Activated CD4-positive, alpha-beta memory T cell treated with anti-CD3 and anti-CD28 coated beads for 36 hours (primary cell): ENCODE results near the gene DNAH10. TPM values are rescaled to one million over a fixed set of nuclear protein-coding genes. Genes with fewer than 3 reads are reported as not detected.

Experiments used
- CTCF ChIA-PET: fragments of 350-600 bp; sonication (Branson Sonifier 250); formaldehyde crosslinking; loops from one replicate; lab custom pipeline; 2021; ENCODE audit warnings: antibody characterized with exemption, inconsistent platforms; lab: Charles Lee
- POLR2A ChIA-PET: fragments of 350-600 bp; sonication (Branson Sonifier 250); formaldehyde crosslinking; loops from one replicate; lab custom pipeline; 2021; ENCODE audit warnings: antibody characterized with exemption; lab: Charles Lee
- DNase-seq: peaks from one replicate; pipeline ENCODE4 v3.0.0-alpha.2; 2020
- H3K27ac Mint-ChIP-seq: one replicate; pipeline ENCODE4 v1.8.0; 2021; ENCODE audit warnings: mixed read lengths
- H3K27me3 Mint-ChIP-seq: one replicate; pipeline ENCODE4 v1.8.0; 2021; ENCODE audit warnings: mixed read lengths
- H3K36me3 Mint-ChIP-seq: one replicate; pipeline ENCODE4 v1.8.0; 2021; ENCODE audit warnings: mixed read lengths
- H3K4me1 Mint-ChIP-seq: one replicate; pipeline ENCODE4 v1.8.0; 2021; ENCODE audit warnings: low read depth, mixed read lengths
- H3K4me3 Mint-ChIP-seq: one replicate; pipeline ENCODE4 v1.8.0; 2021; ENCODE audit warnings: mild to moderate bottlenecking, mixed read lengths
- H3K9me3 Mint-ChIP-seq: one replicate; pipeline ENCODE4 v1.8.0; 2021; ENCODE audit warnings: mixed read lengths
- intact Hi-C: fragments of 100-400 bp; cut with micrococcal nuclease; formaldehyde crosslinking; loops from one replicate; pipeline ENCODE4 v1.15.1; 2023
- total RNA-seq, 2 experiments: library from RNA; stranded (reverse); gene quantifications; one replicate each; pipeline ENCODE4 v1.2.3, GENCODE V29; 2021

Gene DNAH10
- total RNA-seq, 2 experiments from 2014 or later, result 0.10 to 0.19 TPM

- intact Hi-C loops, result no loop called here
- ChIA-PET CTCF (no interaction called here), POLR2A (no interaction called here)
- no peak for DNase-seq
- Mint-ChIP-seq H3K9me3 (no peaks in the 10 kb centered on the region), H3K4me3 (no peak overlapping the region), H3K27me3 (peaks cover 14% of the 10 kb centered on the region), H3K36me3 (no peaks in the 10 kb centered on the region), H3K27ac (no peak overlapping the region), H3K4me1 (no peaks in the 10 kb centered on the region)
Observed at GRCh38 chr12:123873793-123874192, 111.7 kb downstream of the DNAH10 start.

- POLR2A ChIA-PET, result no interaction called here
- no peaks in the 10 kb centered on the region for H3K9me3 Mint-ChIP-seq
Observed at GRCh38 chr12:123877968-123878367, 115.9 kb downstream of the DNAH10 start.

DNA sequence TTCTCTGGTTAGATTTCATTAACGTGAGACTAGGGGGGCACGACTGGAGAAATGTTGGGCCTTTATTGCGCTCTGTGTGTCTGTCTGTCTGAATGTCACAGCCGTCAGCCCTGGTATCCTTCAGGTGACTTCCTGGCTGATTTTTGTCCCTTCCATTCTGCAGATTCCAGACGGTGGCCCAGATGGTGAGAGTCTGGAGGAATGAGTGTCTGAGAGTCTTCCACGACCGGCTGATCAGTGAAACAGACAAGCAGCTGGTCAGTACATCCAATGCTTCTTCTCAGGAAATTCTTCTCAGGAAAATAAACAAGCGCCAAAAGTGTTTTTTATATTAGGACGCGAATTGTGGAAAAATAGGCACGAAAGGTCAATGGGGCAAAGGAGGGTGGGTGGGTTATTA, 117.0 kb downstream of the DNAH10 start:
- ChIA-PET CTCF (no interaction called here), POLR2A (no interaction called here)
- Mint-ChIP-seq H3K4me3 (no peak overlapping the region), H3K27me3 (peaks cover 13% of the 10 kb centered on the region), H3K27ac (no peak overlapping the region), H3K36me3 (no peaks in the 10 kb centered on the region), H3K9me3 (no peaks in the 10 kb centered on the region), H3K4me1 (no peaks in the 10 kb centered on the region)
- intact Hi-C loops, result no loop called here
- no peak for DNase-seq

More at GRCh38 chr12:123877968-123878367, 115.9 kb downstream of the DNAH10 start:
- no peak for DNase-seq
- Mint-ChIP-seq H3K27me3 (peaks cover 9% of the 10 kb centered on the region), H3K36me3 (no peaks in the 10 kb centered on the region), H3K4me3 (no peak overlapping the region), H3K4me1 (no peaks in the 10 kb centered on the region), H3K27ac (no peak overlapping the region)
- intact Hi-C loops, result no loop called here
- CTCF ChIA-PET, result no interaction called here

DNA sequence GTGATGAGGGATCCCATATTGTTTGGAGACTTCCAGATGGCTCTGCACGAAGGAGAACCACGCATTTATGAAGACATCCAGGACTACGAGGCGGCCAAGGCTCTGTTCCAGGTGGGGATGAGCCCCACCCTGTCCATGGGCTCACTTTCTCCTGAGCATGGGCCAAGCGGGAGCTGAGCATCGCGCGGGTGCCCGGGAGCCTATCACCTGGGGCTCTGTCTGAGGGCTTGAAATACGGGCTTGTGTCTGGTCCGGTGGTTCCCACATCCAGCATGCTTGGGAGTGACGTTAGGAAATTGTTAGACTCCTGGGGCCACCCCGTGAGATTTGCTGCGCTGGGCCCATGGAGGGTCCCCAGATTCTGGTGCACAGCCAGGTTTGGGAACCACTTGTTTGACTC, 117.6 kb downstream of the DNAH10 start:
- Mint-ChIP-seq H3K27ac (no peak overlapping the region), H3K9me3 (no peaks in the 10 kb centered on the region), H3K36me3 (no peaks in the 10 kb centered on the region), H3K4me1 (no peaks in the 10 kb centered on the region), H3K4me3 (no peak overlapping the region), H3K27me3 (peaks cover 18% of the 10 kb centered on the region)
- intact Hi-C loops, result no loop called here
- ChIA-PET CTCF (no interaction called here), POLR2A (no interaction called here)
- DNase-seq, result no peak

DNA sequence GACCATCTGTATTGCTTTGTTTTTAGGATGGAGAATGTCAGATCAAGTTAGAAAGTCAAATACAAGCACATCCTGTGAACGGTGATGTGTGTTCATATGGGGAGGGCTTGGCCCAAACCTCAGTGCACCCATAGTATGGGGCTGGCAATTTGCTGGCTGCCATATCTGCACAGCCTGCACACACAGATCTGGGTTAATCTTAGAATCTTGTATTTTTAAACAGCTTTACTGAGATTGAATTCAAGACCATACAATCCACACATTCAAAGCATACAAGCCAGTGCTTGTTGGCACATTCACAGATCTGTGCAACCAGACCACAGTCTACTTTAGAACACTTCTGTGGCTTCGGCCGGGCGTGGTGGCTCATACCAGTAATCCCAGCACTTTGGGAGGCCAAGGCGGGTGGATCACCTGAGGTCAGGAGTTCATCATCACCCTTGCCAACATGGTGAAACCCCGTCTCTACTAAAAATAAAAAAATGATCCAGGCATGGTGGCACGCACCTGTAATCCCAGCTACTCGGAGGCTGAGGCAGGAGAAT, 120.1 kb downstream of the DNAH10 start:
- CTCF ChIA-PET, result no interaction called here
- intact Hi-C loops, result no loop called here
- no peak overlapping the region for H3K27ac Mint-ChIP-seq
- peaks cover 19% of the 10 kb centered on the region for H3K27me3 Mint-ChIP-seq
- H3K4me3 Mint-ChIP-seq, result no peak overlapping the region
- no peaks in the 10 kb centered on the region for H3K9me3 Mint-ChIP-seq
- POLR2A ChIA-PET, result no interaction called here
- no peaks in the 10 kb centered on the region for H3K4me1 Mint-ChIP-seq
- H3K36me3 Mint-ChIP-seq, result no peaks in the 10 kb centered on the region
- DNase-seq, result no peak

DNA sequence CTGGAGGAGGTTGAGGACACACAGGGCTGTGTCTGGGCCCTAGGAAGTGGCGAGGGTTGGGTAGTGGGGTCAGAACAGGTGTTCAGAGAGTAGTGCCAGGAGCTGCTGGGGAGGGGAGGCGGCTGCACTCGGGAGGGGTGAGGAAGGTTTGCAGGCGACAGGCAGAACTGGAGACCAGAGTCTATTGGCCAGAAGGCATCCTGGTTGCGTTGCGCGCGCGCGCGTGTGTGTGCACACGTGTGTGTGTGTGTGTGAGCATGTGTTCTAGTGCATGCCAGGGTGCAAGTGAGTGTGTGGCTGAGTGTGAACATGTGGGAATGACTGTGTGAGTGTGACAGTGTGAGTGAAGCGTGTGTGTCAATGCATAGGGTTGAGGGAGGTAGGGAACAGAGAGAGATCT, 124.2 kb downstream of the DNAH10 start:
- H3K27me3 Mint-ChIP-seq, result peaks cover 22% of the 10 kb centered on the region
- H3K27ac Mint-ChIP-seq, result no peak overlapping the region
- no peak overlapping the region for H3K4me3 Mint-ChIP-seq
- no peaks in the 10 kb centered on the region for H3K36me3 Mint-ChIP-seq
- ChIA-PET POLR2A (no interaction called here), CTCF (no interaction called here)
- no peaks in the 10 kb centered on the region for H3K4me1 Mint-ChIP-seq
- intact Hi-C loops, result no loop called here
- no peaks in the 10 kb centered on the region for H3K9me3 Mint-ChIP-seq
- DNase-seq, result no peak

DNA sequence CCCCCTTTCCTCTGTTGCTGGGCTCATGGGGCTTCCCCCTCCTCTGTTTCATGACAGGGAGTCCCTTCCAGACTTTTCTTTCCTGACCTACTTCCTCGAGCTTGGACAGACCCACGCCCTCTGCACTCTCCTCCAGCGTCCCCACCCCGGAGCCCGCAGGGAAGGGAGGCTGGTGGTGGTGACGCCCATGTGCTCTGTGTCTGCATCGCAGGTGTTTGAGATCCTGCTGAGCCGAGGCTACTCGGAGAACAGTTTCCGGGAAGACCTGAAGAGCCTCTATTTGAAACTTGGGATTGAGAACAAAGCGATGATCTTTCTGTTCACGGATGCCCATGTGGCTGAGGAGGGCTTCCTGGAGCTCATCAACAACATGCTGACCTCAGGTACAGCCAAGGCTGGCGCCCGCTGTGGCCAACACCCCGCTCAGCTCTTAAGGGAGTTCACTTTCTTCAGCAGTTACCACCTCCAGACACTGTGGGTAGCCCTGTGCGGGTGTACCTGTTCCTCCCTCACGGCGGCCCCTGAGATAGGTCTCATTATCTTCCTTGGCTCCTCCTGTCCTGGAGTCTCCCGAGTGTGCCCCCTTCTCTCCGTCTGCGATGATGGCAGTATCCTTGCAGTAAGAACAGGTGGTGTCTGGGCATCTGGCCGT, 125.0 kb downstream of the DNAH10 start:
- Mint-ChIP-seq H3K36me3 (no peaks in the 10 kb centered on the region), H3K4me3 (no peak overlapping the region), H3K27me3 (peaks cover 23% of the 10 kb centered on the region), H3K27ac (no peak overlapping the region), H3K9me3 (no peaks in the 10 kb centered on the region), H3K4me1 (no peaks in the 10 kb centered on the region)
- ChIA-PET CTCF (no interaction called here), POLR2A (no interaction called here)
- intact Hi-C loops, result no loop called here
- DNase-seq, result no peak

- Mint-ChIP-seq H3K9me3 (no peaks in the 10 kb centered on the region), H3K27me3 (peaks cover 16% of the 10 kb centered on the region), H3K36me3 (no peaks in the 10 kb centered on the region), H3K4me3 (no peak overlapping the region), H3K27ac (no peak overlapping the region), H3K4me1 (no peaks in the 10 kb centered on the region)
- intact Hi-C loops, result no loop called here
- no peak for DNase-seq
- POLR2A ChIA-PET, result no interaction called here
- CTCF ChIA-PET, result no interaction called here
Observed at GRCh38 chr12:123888989-123889388, 126.9 kb downstream of the DNAH10 start.

GRCh38 chr12:123889848-123890535, 127.9 kb downstream of the DNAH10 start:
- H3K36me3 Mint-ChIP-seq, result no peaks in the 10 kb centered on the region
- intact Hi-C loops, result no loop called here
- no peaks in the 10 kb centered on the region for H3K9me3 Mint-ChIP-seq
- no peak overlapping the region for H3K27ac Mint-ChIP-seq
- no peak overlapping the region for H3K4me3 Mint-ChIP-seq
- POLR2A ChIA-PET, result no interaction called here
- no peaks in the 10 kb centered on the region for H3K4me1 Mint-ChIP-seq
- CTCF ChIA-PET, result interaction anchor here (0.5 kb wide), 1 partner anchor 37 kb away, joined by 4 read pairs; no protein-coding TSS in a partner anchor
- DNase-seq, result no peak
- peaks cover 11% of the 10 kb centered on the region for H3K27me3 Mint-ChIP-seq

GRCh38 chr12:123890536-123890902, 128.4 kb downstream of the DNAH10 start:
- H3K36me3 Mint-ChIP-seq, result no peaks in the 10 kb centered on the region
- intact Hi-C loops, result no loop called here
- H3K4me1 Mint-ChIP-seq, result no peaks in the 10 kb centered on the region
- no peak overlapping the region for H3K4me3 Mint-ChIP-seq
- no peak for DNase-seq
- ChIA-PET POLR2A (no interaction called here), CTCF (no interaction called here)
- H3K27me3 Mint-ChIP-seq, result peaks cover 11% of the 10 kb centered on the region
- no peak overlapping the region for H3K27ac Mint-ChIP-seq
- no peaks in the 10 kb centered on the region for H3K9me3 Mint-ChIP-seq

- no peaks in the 10 kb centered on the region for H3K4me1 Mint-ChIP-seq
- ChIA-PET CTCF (no interaction called here), POLR2A (no interaction called here)
- H3K27me3 Mint-ChIP-seq, result peaks cover 11% of the 10 kb centered on the region
- no peak overlapping the region for H3K27ac Mint-ChIP-seq
- no peaks in the 10 kb centered on the region for H3K36me3 Mint-ChIP-seq
- H3K4me3 Mint-ChIP-seq, result no peak overlapping the region
- intact Hi-C loops, result no loop called here
- no peaks in the 10 kb centered on the region for H3K9me3 Mint-ChIP-seq
- DNase-seq, result no peak
Observed at GRCh38 chr12:123891011-123891410, 128.9 kb downstream of the DNAH10 start.

- no peak for DNase-seq
- no peaks in the 10 kb centered on the region for H3K4me1 Mint-ChIP-seq
- no peaks in the 10 kb centered on the region for H3K9me3 Mint-ChIP-seq
- intact Hi-C loops, result no loop called here
- H3K27ac Mint-ChIP-seq, result no peak overlapping the region
- peaks cover 6% of the 10 kb centered on the region for H3K27me3 Mint-ChIP-seq
- H3K36me3 Mint-ChIP-seq, result no peaks in the 10 kb centered on the region
- no peak overlapping the region for H3K4me3 Mint-ChIP-seq
- CTCF ChIA-PET, result no interaction called here
- POLR2A ChIA-PET, result no interaction called here
Observed at GRCh38 chr12:123891516-123892179, 129.5 kb downstream of the DNAH10 start.
